HepG2 (cell line): ENCODE results near the gene ABCC10. TPM values are rescaled to one million over a fixed set of nuclear protein-coding genes. Genes with fewer than 3 reads are reported as not detected.
A peak's percentile ranks its signal among the peaks of the same experiment; 100 is the strongest.

Source experiments
- ATAC-seq: fragments of 200-7000 bp; cut with Tn5 transposase; 3 replicates; pipeline ENCODE4 v1.9.1; 2020; ENCODE audit warnings: mild to moderate bottlenecking, moderate library complexity
- Bru-seq: library from RNA; stranded (reverse); fragments of 400-500 nt; gene quantifications from one replicate; lab custom pipeline; 2021; lab: Mats Ljungman, UMichigan
- BruChase-seq, 2 experiments: library from RNA; stranded (reverse); fragments of 400-500 nt; gene quantifications; one replicate each; lab custom pipeline; 2021; lab: Mats Ljungman, UMichigan
- BruUV-seq: library from RNA; stranded (reverse); fragments of 400-500 nt; replicated peaks from 2 replicates; lab custom pipeline; 2021; lab: Mats Ljungman, UMichigan
- CTCF ChIA-PET: fragments of 300-600 bp; formaldehyde crosslinking; extraction: SDS; loops from one replicate; lab custom pipeline; 2021; ENCODE audit warnings: low total read pairs, inconsistent platforms, low intra/inter-chr PET ratio; lab: Yijun Ruan, JAX
- POLR2A ChIA-PET: fragments of 350-600 bp; sonication (Branson Sonifier 250); formaldehyde crosslinking; loops from one replicate; lab custom pipeline; 2020; ENCODE audit warnings: antibody characterized with exemption, inconsistent platforms; lab: Yijun Ruan, JAX
- DNase-seq: peaks from one replicate; pipeline ENCODE4 v3.0.0-alpha.2; 2015; ENCODE audit warnings: low spot score
- FAIRE-seq: peaks from 3 replicates; lab custom pipeline; 2011; peaks lifted over from hg19 to GRCh38; lab: Jason Lieb, UNC
- H2AFZ ChIP-seq: one replicate; pipeline ENCODE4 v1.6.1; 2011; ENCODE audit warnings: low read length, inconsistent platforms
- H3K27ac ChIP-seq: fragments of 300-600 bp; 3 replicates; pipeline ENCODE4 v1.8.0; 2011; ENCODE audit warnings: mixed run types, mild to moderate bottlenecking, mixed read lengths, low read length, inconsistent platforms; ENCODE audit not compliant: insufficient read depth; ENCODE audit errors: extremely low read length
- H3K27me3 ChIP-seq, 2 experiments: fragments of 200-600 bp in 1 of 2; 2 replicates in 1 of 2; 3 replicates in 1 of 2; pipeline versions ENCODE4 v1.6.0 to v1.8.0; 2011; ENCODE audit warnings: low read length in 2 of 2, mild to moderate bottlenecking in 2 of 2, moderate library complexity in 2 of 2, inconsistent platforms in 1 of 2; ENCODE audit not compliant: insufficient read depth in 2 of 2, control insufficient read depth in 1 of 2
- H3K36me3 ChIP-seq, 2 experiments: fragments of 200-600 bp in 1 of 2; replicated peaks in 1 of 2; 2 replicates in 1 of 2; 3 replicates in 1 of 2; pipeline versions ENCODE4 v1.5.1 to v1.8.0; 2011; ENCODE audit warnings: low read length in 2 of 2, inconsistent platforms in 1 of 2; ENCODE audit not compliant: insufficient read depth in 2 of 2, control insufficient read depth in 1 of 2
- H3K4me1 ChIP-seq: 2 replicates; pipeline ENCODE4 v1.5.1; 2012; ENCODE audit warnings: low read length, inconsistent platforms; ENCODE audit not compliant: insufficient read depth
- H3K4me2 ChIP-seq: 2 replicates; pipeline ENCODE4 v1.6.0; 2011; ENCODE audit warnings: low read depth, low read length, inconsistent platforms
- H3K4me3 ChIP-seq, 3 experiments: fragments of 200-600 bp in 1 of 3; sonication (generic), shearing (Covaris generic) in 1 of 3; replicated peaks in 1 of 3; 2 replicates each; pipeline ENCODE4 v1.5.1; 2011 to 2016; ENCODE audit warnings: low read length in 3 of 3, inconsistent platforms in 2 of 3, low read depth in 2 of 3, mild to moderate bottlenecking in 2 of 3, control low read depth in 1 of 3, mixed read lengths in 1 of 3; ENCODE audit not compliant: insufficient read depth in 1 of 3
- H3K79me2 ChIP-seq: one replicate; pipeline ENCODE4 v1.6.1; 2011; ENCODE audit warnings: low read length, inconsistent platforms; ENCODE audit not compliant: insufficient read depth
- H3K9ac ChIP-seq: 2 replicates; pipeline ENCODE4 v1.6.0; 2011; ENCODE audit warnings: mild to moderate bottlenecking, low read depth, low read length, inconsistent platforms; ENCODE audit not compliant: insufficient read depth
- H3K9me3 ChIP-seq: 2 replicates; pipeline ENCODE4 v1.5.1; 2012; ENCODE audit warnings: mild to moderate bottlenecking, low read length
- H4K20me1 ChIP-seq: 2 replicates; pipeline ENCODE4 v1.6.0; 2011; ENCODE audit warnings: inconsistent platforms, mild to moderate bottlenecking, low read length, moderate library complexity; ENCODE audit not compliant: insufficient read depth
- GZF1 ChIP-seq: sonication (generic); formaldehyde crosslinking; IDR thresholded peaks from 2 replicates; pipeline ENCODE4 v1.5.1; 2020; ENCODE audit warnings: mild to moderate bottlenecking, missing genetic modification reagents
- JDP2 ChIP-seq: sonication (generic); formaldehyde crosslinking; IDR thresholded peaks from 2 replicates; pipeline ENCODE4 v1.8.1; 2022; ENCODE audit warnings: missing genetic modification reagents, borderline replicate concordance
- KLF15 ChIP-seq: sonication (generic); formaldehyde crosslinking; IDR thresholded peaks from 2 replicates; pipeline ENCODE4 v1.8.1; 2023; ENCODE audit warnings: borderline replicate concordance, mild to moderate bottlenecking, inconsistent platforms, missing genetic modification reagents, mixed read lengths
- PTBP1 ChIP-seq: fragments of 200-400 bp; formaldehyde crosslinking; IDR thresholded peaks from 2 replicates; pipeline ENCODE4 v1.6.1; 2018; ENCODE audit warnings: low read length, low read depth; ENCODE audit not compliant: poor library complexity, severe bottlenecking
- ZBTB20 ChIP-seq: sonication (generic); formaldehyde crosslinking; IDR thresholded peaks from 2 replicates; pipeline ENCODE4 v1.8.1; 2023; ENCODE audit warnings: missing genetic modification reagents, low read depth, mild to moderate bottlenecking, borderline replicate concordance
- ZBTB4 ChIP-seq: sonication (generic); formaldehyde crosslinking; IDR thresholded peaks from 2 replicates; pipeline ENCODE4 v1.4.0; 2020; ENCODE audit warnings: missing genetic modification reagents, mild to moderate bottlenecking, borderline replicate concordance
- ZBTB8A ChIP-seq: sonication (generic); formaldehyde crosslinking; IDR thresholded peaks from 2 replicates; pipeline ENCODE4 v1.4.0; 2020; ENCODE audit warnings: mild to moderate bottlenecking, low read depth, missing genetic modification reagents, borderline replicate concordance
- ZNF781 ChIP-seq: sonication (generic); formaldehyde crosslinking; IDR thresholded peaks from 2 replicates; pipeline ENCODE4 v1.5.1; 2020; ENCODE audit warnings: borderline replicate concordance, mild to moderate bottlenecking, missing genetic modification reagents; ENCODE audit errors: not compliant biosample characterization
- WGBS: methylation state at CpG from one replicate; pipeline ENCODE4 v1.1.6; 2017; ENCODE audit warnings: low lambda C conversion rate; 5-methylcytosine and 5-hydroxymethylcytosine counted together
- in situ Hi-C: cut with HindIII; loops from 2 replicates; pipeline ENCODE4 v1.10.0; 2017; ENCODE audit warnings: low pct_unique_long_range_greater_than_20kb; ENCODE audit not compliant: extremely low pct_ligation_motif_present
- intact Hi-C: fragments of 100-400 bp; cut with micrococcal nuclease; formaldehyde crosslinking; loops from one replicate; pipeline ENCODE4 v1.10.0; 2022; ENCODE audit not compliant: unreplicated experiment
- long read RNA-seq, 2 experiments: library from RNA in 1 of 2; library from polyadenylated mRNA in 1 of 2; stranded (forward) in 1 of 2; unstranded in 1 of 2; transcript quantifications; one replicate each; pipeline ENCODE4 v2.0.0, GENCODE V29; 2019 to 2022
- polyA minus RNA-seq, 3 experiments: library from RNA; depleted of rRNA, polyadenylated mRNA; stranded (reverse); fragments of >200 nt; gene quantifications; 2 replicates each; pipeline ENCODE4 v1.2.3, GENCODE V29; 2011; ENCODE audit warnings: low replicate concordance in 1 of 3
- polyA plus RNA-seq, 8 experiments: library from polyadenylated mRNA; depleted of rRNA in 3 of 8; stranded (reverse) in 7 of 8; unstranded in 1 of 8; fragments of >200 nt; fragmentation: Illumina TruSeq in 4 of 8; extraction: Trizol in 4 of 8; gene quantifications; 2 replicates each; pipeline versions ENCODE4 v1.2.1 to v1.2.3, GENCODE V29; 2011 to 2016; ENCODE audit warnings: low read depth in 4 of 8, missing spikeins in 1 of 8, mixed read lengths in 1 of 8; ENCODE audit not compliant: insufficient read depth in 1 of 8
- total RNA-seq, 5 experiments: library from RNA; depleted of rRNA; stranded (reverse); fragments of >200 nt; fragmentation: Illumina TruSeq; extraction: Trizol; gene quantifications; 2 replicates each; pipeline ENCODE4 v1.2.3, GENCODE V29; 2016; ENCODE audit warnings: low read depth in 1 of 5
- TF ChIP-seq, protein P1 (sequence below): IDR thresholded peaks from 2 replicates; pipeline ENCODE4 v1.6.1; 2016; ENCODE audit warnings: mild to moderate bottlenecking

The ABCC10 gene
- total RNA-seq (2016; rRNA removed; fragmentation: Illumina TruSeq; extraction: Trizol) (11.2 and 24.3 TPM in 2 replicates), polyA plus RNA-seq (2011; rRNA removed) (16.0 and 24.1 TPM in 2 replicates), polyA minus RNA-seq (2011; rRNA and poly(A)+ RNA removed; ENCODE audit: low replicate concordance) (17.7 and 40.9 TPM in 2 replicates), Bru-seq, nascent RNA (percentile 72 among the genes with signal in this experiment), BruChase-seq, experiment 1, labeled RNA remaining after a 6-hour chase (percentile 67 among the genes with signal in this experiment), BruChase-seq, experiment 2, labeled RNA remaining after a 2-hour chase (percentile 70 among the genes with signal in this experiment)
- total RNA-seq (2016; cell fraction: cytosol; rRNA removed; fragmentation: Illumina TruSeq; extraction: Trizol; ENCODE audit: low read depth): 3.0 and 3.3 TPM in 2 replicates
- 8.8 and 26.6 TPM in 2 replicates for total RNA-seq (2016; cell fraction: insoluble cytoplasmic fraction; rRNA removed; fragmentation: Illumina TruSeq; extraction: Trizol)
- 6.5 and 8.3 TPM in 2 replicates for total RNA-seq (2016; cell fraction: membrane; rRNA removed; fragmentation: Illumina TruSeq; extraction: Trizol)
- total RNA-seq (2016; cell fraction: nucleus; rRNA removed; fragmentation: Illumina TruSeq; extraction: Trizol): 31.0 and 40.1 TPM in 2 replicates
- 11.8 and 12.5 TPM in 2 replicates for polyA plus RNA-seq (2011; cell fraction: cytosol; rRNA removed)
- 91.9 and 94.6 TPM in 2 replicates for polyA plus RNA-seq (2011; cell fraction: nucleus; rRNA removed)
- polyA plus RNA-seq (2012): 11.7 and 19.9 TPM in 2 replicates
- 3.1 and 3.3 TPM in 2 replicates for polyA plus RNA-seq (2016; cell fraction: cytosol; fragmentation: Illumina TruSeq; extraction: Trizol; ENCODE audit: low read depth)
- 5.9 and 7.7 TPM in 2 replicates for polyA plus RNA-seq (2016; cell fraction: insoluble cytoplasmic fraction; fragmentation: Illumina TruSeq; extraction: Trizol; ENCODE audit: low read depth)
- 3.2 and 4.6 TPM in 2 replicates for polyA plus RNA-seq (2016; cell fraction: membrane; fragmentation: Illumina TruSeq; extraction: Trizol; ENCODE audit: low read depth)
- polyA plus RNA-seq (2016; cell fraction: nucleus; fragmentation: Illumina TruSeq; extraction: Trizol; ENCODE audit: insufficient read depth, low read depth): 59.5 and 67.0 TPM in 2 replicates
- polyA minus RNA-seq (2011; cell fraction: cytosol; rRNA and poly(A)+ RNA removed): 14.1 and 14.5 TPM in 2 replicates
- 36.8 and 38.7 TPM in 2 replicates for polyA minus RNA-seq (2011; cell fraction: nucleus; rRNA and poly(A)+ RNA removed)
- long read RNA-seq, experiment 1, partial matches to known transcripts: 4 of 8 reads
- long read RNA-seq, experiment 1, other reads (novel, unspliced or antisense): 4 of 8 reads
- long read RNA-seq, experiment 2, full-length matches to known transcripts: 3 of 45 reads
- long read RNA-seq, experiment 2, partial matches to known transcripts: 19 of 45 reads
- long read RNA-seq, experiment 2, other reads (novel, unspliced or antisense): 23 of 45 reads

DNA sequence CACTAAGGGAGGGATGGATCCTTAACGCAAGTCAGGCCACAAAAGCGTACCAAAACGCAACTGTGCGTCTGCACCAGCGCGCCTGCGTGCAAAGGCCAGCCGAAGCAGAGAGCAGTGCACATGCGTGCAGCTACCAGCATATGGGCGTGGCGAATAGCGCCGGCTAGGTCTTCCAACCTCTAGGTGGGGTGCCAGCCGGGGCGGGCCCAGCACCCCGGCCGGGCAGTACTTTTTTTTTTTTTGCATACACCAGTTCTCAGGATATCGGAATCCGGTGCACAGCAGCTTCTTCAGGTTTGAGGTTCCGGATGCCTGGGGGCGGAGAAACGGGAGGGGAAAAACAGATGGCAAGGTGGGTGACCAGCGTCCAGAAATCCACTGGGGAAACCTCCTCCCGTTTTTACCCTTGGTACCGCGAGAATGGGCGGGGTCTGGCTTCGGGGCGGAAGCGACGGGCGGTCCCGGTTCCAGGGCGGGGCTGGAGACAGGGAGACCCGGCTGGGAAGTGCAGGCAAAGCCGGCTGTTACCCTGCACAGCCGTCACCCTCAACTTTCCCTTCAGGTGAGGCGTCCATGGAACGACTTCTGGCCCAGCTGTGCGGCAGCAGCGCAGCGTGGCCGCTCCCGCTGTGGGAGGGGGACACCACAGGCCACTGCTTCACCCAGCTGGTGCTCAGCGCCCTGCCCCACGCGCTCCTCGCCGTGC lies at the start of gene ABCC10:
ABCC10 (plus strand) TSS at position 136 of the 706 bp plus-strand sequence; CDS start at position 574, 438 bp downstream.
- peaks cover 0 to 7% of the 10 kb centered on the region in 2 experiments; a peak in 1 of 5 replicates for H3K36me3 ChIP-seq
- H3K79me2 ChIP-seq: peaks cover 14% of the 10 kb centered on the region
- peak within 1 kb of the TSS; percentile 84 to 93 (median 91) for H3K4me3 ChIP-seq
- peak; percentile 97 for ATAC-seq
- no peaks in the 10 kb centered on the region; a peak in 1 of 5 replicates for H3K27me3 ChIP-seq
- H3K27ac ChIP-seq: peak within 1 kb of the TSS; percentile 74
- intact Hi-C loops (loop anchor here (1.0 to 10.0 kb wide), 3 partner anchors 9 to 163 kb away; partner anchors contain the start of gene ZNF318), in situ Hi-C loops (no loop called here)
- BruUV-seq: TSS peak; percentile 68
- ChIA-PET POLR2A (interaction anchor here (0.7 to 3.4 kb wide), 29 partner anchors 10 to 352 kb away, joined by 3 to 63 read pairs (median 5); partner anchors contain the start of genes CUL9, DLK2, DNPH1 and GTPBP2), CTCF (no interaction called here)
- H2AFZ ChIP-seq: no peak within 1 kb of the TSS
- H4K20me1 ChIP-seq: no peaks in the 10 kb centered on the region
- H3K9me3 ChIP-seq: no peaks in the 10 kb centered on the region
- peak within 1 kb of the TSS; percentile 93 for H3K4me2 ChIP-seq
- peak within 1 kb of the TSS; percentile 86 for H3K9ac ChIP-seq
- peak; percentile 93 for DNase-seq
- FAIRE-seq: peak; percentile 94
- 0% methylated on average over 29 of the region's 49 CpGs for WGBS
- peaks cover 34% of the 10 kb centered on the region for H3K4me1 ChIP-seq
- no peak for TF ChIP-seq KLF15
- no peak for TF ChIP-seq GZF1
- TF ChIP-seq JDP2: no peak
- TF ChIP-seq, protein P1, sequence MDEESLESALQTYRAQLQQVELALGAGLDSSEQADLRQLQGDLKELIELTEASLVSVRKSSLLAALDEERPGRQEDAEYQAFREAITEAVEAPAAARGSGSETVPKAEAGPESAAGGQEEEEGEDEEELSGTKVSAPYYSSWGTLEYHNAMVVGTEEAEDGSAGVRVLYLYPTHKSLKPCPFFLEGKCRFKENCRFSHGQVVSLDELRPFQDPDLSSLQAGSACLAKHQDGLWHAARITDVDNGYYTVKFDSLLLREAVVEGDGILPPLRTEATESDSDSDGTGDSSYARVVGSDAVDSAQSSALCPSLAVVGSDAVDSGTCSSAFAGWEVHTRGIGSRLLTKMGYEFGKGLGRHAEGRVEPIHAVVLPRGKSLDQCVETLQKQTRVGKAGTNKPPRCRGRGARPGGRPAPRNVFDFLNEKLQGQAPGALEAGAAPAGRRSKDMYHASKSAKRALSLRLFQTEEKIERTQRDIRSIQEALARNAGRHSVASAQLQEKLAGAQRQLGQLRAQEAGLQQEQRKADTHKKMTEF: peak; percentile 89
- TF ChIP-seq PTBP1: no peak
- TF ChIP-seq ZBTB8A (CRISPR knock-in tag): no peak
- TF ChIP-seq ZNF781: peak; percentile 55
- no peak for TF ChIP-seq ZBTB20 (CRISPR knock-in tag)
- TF ChIP-seq ZBTB4 (CRISPR knock-in tag): no peak
